KMS-11 (cell line): ENCODE results near the gene ITGA2B.

Source experiments
- H2AFZ ChIP-seq: fragments of 200-600 bp; sonication (generic); 2 replicates; pipeline ENCODE4 v1.6.1; 2016; ENCODE audit warnings: antibody characterized with exemption, mixed run types, low read depth
- H3K27ac ChIP-seq: fragments of 200-600 bp; sonication (generic); 2 replicates; pipeline ENCODE4 v1.6.1; 2016; ENCODE audit warnings: mild to moderate bottlenecking, mixed run types
- H3K27me3 ChIP-seq: fragments of 200-600 bp; sonication (generic); 2 replicates; pipeline ENCODE4 v1.6.1; 2017; ENCODE audit warnings: mild to moderate bottlenecking, low read depth, mixed run types, moderate library complexity; ENCODE audit not compliant: insufficient read depth
- H3K36me3 ChIP-seq: fragments of 200-600 bp; sonication (generic); 2 replicates; pipeline ENCODE4 v1.6.1; 2017; ENCODE audit warnings: mild to moderate bottlenecking, mixed run types; ENCODE audit not compliant: insufficient read depth
- H3K4me1 ChIP-seq: fragments of 200-600 bp; sonication (generic); 2 replicates; pipeline ENCODE4 v1.6.1; 2016; ENCODE audit warnings: mild to moderate bottlenecking, low read depth, mixed run types; ENCODE audit not compliant: poor library complexity, severe bottlenecking
- H3K4me2 ChIP-seq: fragments of 200-600 bp; sonication (generic); 2 replicates; pipeline ENCODE4 v1.7.0; 2016; ENCODE audit warnings: mild to moderate bottlenecking, mixed run types
- H3K4me3 ChIP-seq: fragments of 200-600 bp; sonication (generic); IDR thresholded peaks from 2 replicates; pipeline ENCODE4 v1.6.1; 2017; ENCODE audit warnings: low read depth, low read length, mixed read lengths; ENCODE audit not compliant: insufficient read depth
- H3K79me2 ChIP-seq: fragments of 200-600 bp; sonication (generic); 2 replicates; pipeline ENCODE4 v1.6.1; 2016; ENCODE audit warnings: low read depth, mixed run types; ENCODE audit not compliant: insufficient read depth
- H3K9ac ChIP-seq: fragments of 200-600 bp; sonication (generic); 2 replicates; pipeline ENCODE4 v1.6.1; 2016; ENCODE audit warnings: mild to moderate bottlenecking, mixed run types
- H4K20me1 ChIP-seq: fragments of 200-600 bp; sonication (generic); 2 replicates; pipeline ENCODE4 v1.6.1; 2016; ENCODE audit warnings: mild to moderate bottlenecking, mixed run types; ENCODE audit not compliant: insufficient read depth
- TF ChIP-seq, protein P1 (sequence below): fragments of 200-600 bp; sonication (generic); conservative IDR thresholded peaks from 2 replicates; pipeline ENCODE4 v1.6.1; 2017; ENCODE audit warnings: low read depth, mild to moderate bottlenecking, antibody characterized with exemption, low read length, moderate library complexity, mixed read lengths

Gene ITGA2B

GRCh38 chr17:44323359-44324091 lies 65.9 kb downstream of the ITGA2B start:
- peaks cover 17% of the 10 kb centered on the region for H3K4me1 ChIP-seq
- TF ChIP-seq, protein P1, sequence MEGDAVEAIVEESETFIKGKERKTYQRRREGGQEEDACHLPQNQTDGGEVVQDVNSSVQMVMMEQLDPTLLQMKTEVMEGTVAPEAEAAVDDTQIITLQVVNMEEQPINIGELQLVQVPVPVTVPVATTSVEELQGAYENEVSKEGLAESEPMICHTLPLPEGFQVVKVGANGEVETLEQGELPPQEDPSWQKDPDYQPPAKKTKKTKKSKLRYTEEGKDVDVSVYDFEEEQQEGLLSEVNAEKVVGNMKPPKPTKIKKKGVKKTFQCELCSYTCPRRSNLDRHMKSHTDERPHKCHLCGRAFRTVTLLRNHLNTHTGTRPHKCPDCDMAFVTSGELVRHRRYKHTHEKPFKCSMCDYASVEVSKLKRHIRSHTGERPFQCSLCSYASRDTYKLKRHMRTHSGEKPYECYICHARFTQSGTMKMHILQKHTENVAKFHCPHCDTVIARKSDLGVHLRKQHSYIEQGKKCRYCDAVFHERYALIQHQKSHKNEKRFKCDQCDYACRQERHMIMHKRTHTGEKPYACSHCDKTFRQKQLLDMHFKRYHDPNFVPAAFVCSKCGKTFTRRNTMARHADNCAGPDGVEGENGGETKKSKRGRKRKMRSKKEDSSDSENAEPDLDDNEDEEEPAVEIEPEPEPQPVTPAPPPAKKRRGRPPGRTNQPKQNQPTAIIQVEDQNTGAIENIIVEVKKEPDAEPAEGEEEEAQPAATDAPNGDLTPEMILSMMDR = no peak
- peak overlapping the region; percentile 95 for H3K4me2 ChIP-seq
- H3K27me3 ChIP-seq = no peaks in the 10 kb centered on the region
- peak overlapping the region; percentile 85 for H3K9ac ChIP-seq
- no peak overlapping the region; the same call in 1 of the 2 replicates for H3K27ac ChIP-seq
- H3K36me3 ChIP-seq = peaks cover 4% of the 10 kb centered on the region; the same call in 1 of the 2 replicates
- no peak overlapping the region for H2AFZ ChIP-seq
- peaks cover 19% of the 10 kb centered on the region for H3K79me2 ChIP-seq
- H3K4me3 ChIP-seq = no peak overlapping the region
- H4K20me1 ChIP-seq = no peaks in the 10 kb centered on the region

GRCh38 chr17:44322236-44322895 lies 67.1 kb downstream of the ITGA2B start:
- Histone ChIP-seq H3K27me3 (no peaks in the 10 kb centered on the region), H4K20me1 (no peaks in the 10 kb centered on the region), H3K9ac (no peak overlapping the region), H3K4me2 (no peak overlapping the region), H3K4me1 (peaks cover 5% of the 10 kb centered on the region), H3K4me3 (no peak overlapping the region), H3K36me3 (peaks cover 4% of the 10 kb centered on the region; the same call in 1 of the 2 replicates), H2AFZ (no peak overlapping the region), H3K27ac (no peak overlapping the region), H3K79me2 (peaks cover 19% of the 10 kb centered on the region)
- TF ChIP-seq, protein P1 = no peak
